MG63 (cell line): ENCODE data around the gene NPR2. TPM values are rescaled to one million over a fixed set of nuclear protein-coding genes. Genes with fewer than 3 reads are reported as not detected.

Experiments
- DNase-seq: peaks from one replicate; pipeline ENCODE4 v3.0.0-alpha.2; 2020
- H3K27me3 ChIP-seq: fragments of 250-450 bp; sonication (Bioruptor Pico); 2 replicates; pipeline ENCODE4 v1.5.1; 2020; ENCODE audit warnings: mild to moderate bottlenecking, moderate library complexity
- H3K36me3 ChIP-seq: fragments of 250-450 bp; sonication (Bioruptor Pico); 2 replicates; pipeline ENCODE4 v1.5.1; 2020; ENCODE audit warnings: mild to moderate bottlenecking, moderate library complexity
- H3K4me3 ChIP-seq: fragments of 250-450 bp; sonication (Bioruptor Pico); 2 replicates; pipeline ENCODE4 v1.5.1; 2020; ENCODE audit warnings: mild to moderate bottlenecking, moderate library complexity
- H3K9me3 ChIP-seq: fragments of 250-450 bp; sonication (Bioruptor Pico); 2 replicates; pipeline ENCODE4 v1.5.1; 2020; ENCODE audit warnings: mild to moderate bottlenecking, moderate library complexity
- total RNA-seq: library from RNA; depleted of rRNA; stranded (reverse); fragments of >200 nt; shearing (Covaris generic); gene quantifications from 2 replicates; pipeline ENCODE4 v1.2.3, GENCODE V29; 2014; ENCODE audit warnings: low replicate concordance

Gene NPR2
- total RNA-seq, 1 experiment from 2014 or later = 42.0 TPM

GRCh38 chr9:35790025-35790384 lies 1.4 kb upstream of the NPR2 start:
- Histone ChIP-seq H3K4me3 (no peak overlapping the region), H3K9me3 (no peaks in the 10 kb centered on the region), H3K36me3 (no peaks in the 10 kb centered on the region), H3K27me3 (no peaks in the 10 kb centered on the region; the same call in 1 of the 2 replicates)
- DNase-seq = no peak

GRCh38 chr9:35790385-35791296 lies 750 bp upstream of the NPR2 start:
- no peaks in the 10 kb centered on the region; the same call in 1 of the 2 replicates for H3K27me3 ChIP-seq
- peak overlapping the region; percentile 5 for H3K4me3 ChIP-seq
- peak; percentile 91 for DNase-seq
- H3K36me3 ChIP-seq = no peaks in the 10 kb centered on the region
- H3K9me3 ChIP-seq = no peaks in the 10 kb centered on the region

- Histone ChIP-seq H3K4me3 (peak overlapping the region; percentile 53), H3K27me3 (no peaks in the 10 kb centered on the region), H3K36me3 (peaks cover 4% of the 10 kb centered on the region; the same call in 1 of the 2 replicates), H3K9me3 (no peaks in the 10 kb centered on the region)
- no peak for DNase-seq
These were observed 828 bp downstream of the NPR2 start for GRCh38 chr9:35792024-35792813.

GRCh38 chr9:35792826-35793225 lies 1.4 kb downstream of the NPR2 start:
- no peak for DNase-seq
- Histone ChIP-seq H3K9me3 (no peaks in the 10 kb centered on the region), H3K27me3 (no peaks in the 10 kb centered on the region), H3K36me3 (peaks cover 4% of the 10 kb centered on the region; the same call in 1 of the 2 replicates), H3K4me3 (peak overlapping the region; percentile 1; the same call in 1 of the 2 replicates)

GRCh38 chr9:35793461-35793860 lies 2.1 kb downstream of the NPR2 start:
- Histone ChIP-seq H3K27me3 (no peaks in the 10 kb centered on the region), H3K4me3 (peak overlapping the region; percentile 1; the same call in 1 of the 2 replicates), H3K9me3 (no peaks in the 10 kb centered on the region), H3K36me3 (peaks cover 4% of the 10 kb centered on the region; the same call in 1 of the 2 replicates)
- DNase-seq = no peak

GRCh38 chr9:35795695-35796094 lies 4.3 kb downstream of the NPR2 start:
- H3K4me3 ChIP-seq = no peak overlapping the region
- no peaks in the 10 kb centered on the region for H3K27me3 ChIP-seq
- H3K9me3 ChIP-seq = no peaks in the 10 kb centered on the region
- no peak for DNase-seq
- H3K36me3 ChIP-seq = peaks cover 17% of the 10 kb centered on the region

- no peaks in the 10 kb centered on the region for H3K27me3 ChIP-seq
- H3K4me3 ChIP-seq = no peak overlapping the region
- DNase-seq = no peak
- H3K36me3 ChIP-seq = peaks cover 33% of the 10 kb centered on the region
- no peaks in the 10 kb centered on the region for H3K9me3 ChIP-seq
These were observed 6.1 kb downstream of the NPR2 start for GRCh38 chr9:35797311-35798109.

GRCh38 chr9:35798658-35799374 lies 7.4 kb downstream of the NPR2 start:
- H3K9me3 ChIP-seq = no peaks in the 10 kb centered on the region
- H3K27me3 ChIP-seq = no peaks in the 10 kb centered on the region
- DNase-seq = peak; percentile 56
- peaks cover 43% of the 10 kb centered on the region for H3K36me3 ChIP-seq
- no peak overlapping the region for H3K4me3 ChIP-seq

- peaks cover 51% of the 10 kb centered on the region for H3K36me3 ChIP-seq
- H3K27me3 ChIP-seq = no peaks in the 10 kb centered on the region
- no peak overlapping the region for H3K4me3 ChIP-seq
- H3K9me3 ChIP-seq = no peaks in the 10 kb centered on the region
- no peak for DNase-seq
These were observed 9.1 kb downstream of the NPR2 start for GRCh38 chr9:35800530-35800929.

- no peaks in the 10 kb centered on the region for H3K9me3 ChIP-seq
- peaks cover 57% of the 10 kb centered on the region for H3K36me3 ChIP-seq
- no peak for DNase-seq
- no peaks in the 10 kb centered on the region for H3K27me3 ChIP-seq
- H3K4me3 ChIP-seq = no peak overlapping the region
These were observed 10.1 kb downstream of the NPR2 start for GRCh38 chr9:35801328-35802128.

- Histone ChIP-seq H3K9me3 (no peaks in the 10 kb centered on the region), H3K36me3 (peaks cover 65% of the 10 kb centered on the region), H3K4me3 (no peak overlapping the region), H3K27me3 (no peaks in the 10 kb centered on the region)
- no peak for DNase-seq
These were observed 14.7 kb downstream of the NPR2 start for GRCh38 chr9:35806101-35806500.

- H3K36me3 ChIP-seq = peaks cover 53% of the 10 kb centered on the region
- no peak for DNase-seq
- H3K4me3 ChIP-seq = no peak overlapping the region
- H3K9me3 ChIP-seq = no peaks in the 10 kb centered on the region
- H3K27me3 ChIP-seq = no peaks in the 10 kb centered on the region
These were observed 17.0 kb downstream of the NPR2 start for GRCh38 chr9:35808433-35808832.

GRCh38 chr9:35810122-35810521 lies 18.7 kb downstream of the NPR2 start:
- Histone ChIP-seq H3K4me3 (no peak overlapping the region), H3K27me3 (no peaks in the 10 kb centered on the region)
- DNase-seq = no peak

GRCh38 chr9:35811381-35812024 lies 20.1 kb downstream of the NPR2 start:
- DNase-seq = peak; percentile 60
- no peaks in the 10 kb centered on the region for H3K27me3 ChIP-seq
- H3K4me3 ChIP-seq = peak overlapping the region; percentile 51
- H3K36me3 ChIP-seq = peaks cover 34% of the 10 kb centered on the region
- H3K9me3 ChIP-seq = no peaks in the 10 kb centered on the region

More at GRCh38 chr9:35810122-35810521, 18.7 kb downstream of the NPR2 start:
- Histone ChIP-seq H3K36me3 (peaks cover 48% of the 10 kb centered on the region), H3K9me3 (no peaks in the 10 kb centered on the region)
